ENCODE results near the gene FAM76A. TPM values are rescaled to one million over a fixed set of nuclear protein-coding genes. Genes with fewer than 3 reads are reported as not detected.
A peak's percentile ranks its signal among the peaks of the same experiment; 100 is the strongest.
"Not testable (repeated sequence)": the region's sequence is repeated elsewhere in the genome, so short reads cannot be mapped to it uniquely, and the experiment has no call there.

FAM76A gene
- total RNA-seq, 3 donors from 2014 or later: 13.5 to 34.2 (median 14.4) TPM

DNA sequence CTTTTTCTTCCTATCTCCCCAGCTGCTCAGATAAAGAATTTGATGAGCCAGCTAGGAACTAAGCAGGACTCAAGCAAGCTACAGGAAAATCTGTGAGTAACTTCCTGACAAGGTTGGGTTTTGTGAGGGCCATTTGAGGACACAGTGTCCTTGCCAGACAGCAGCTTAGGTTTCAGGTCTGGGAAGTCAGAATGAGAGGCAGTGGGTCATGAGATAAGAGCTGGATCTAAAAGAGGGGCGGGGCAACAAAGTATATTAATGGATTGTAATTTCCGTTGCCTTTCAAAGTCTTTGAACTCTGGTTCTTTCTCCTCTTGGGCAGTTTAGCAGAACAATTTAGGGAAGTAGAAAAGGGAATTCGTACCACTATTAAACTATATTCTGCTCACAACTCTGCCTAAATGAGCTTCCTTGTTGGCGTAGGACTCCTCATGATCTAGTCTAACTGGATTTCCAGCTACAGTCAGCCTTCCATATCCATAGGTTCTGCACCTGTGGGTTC is 63.8 kb downstream of the FAM76A start:
- H3K9me3 ChIP-seq: no peaks in the 10 kb centered on the region
- peaks cover 4% of the 10 kb centered on the region for H3K36me3 ChIP-seq
- H3K27ac ChIP-seq: peak overlapping the region; percentile 77 to 81
- intact Hi-C loops (cut with DNase I; ENCODE audit: low total_unique reads): loop anchor here (5.0 kb wide), 1 partner anchor 253 kb away; no protein-coding TSS in a partner anchor
- H3K27me3 ChIP-seq: no peaks in the 10 kb centered on the region
- peak in 1 of 3 donors; percentile 35 for TF ChIP-seq POLR2AphosphoS5 (IDR thresholded peaks at IDR 0.05)
- TF ChIP-seq POLR2A (IDR thresholded peaks at IDR 0.05): no peak
- no peak overlapping the region for H3K4me3 ChIP-seq
- no peak for DNase-seq (ENCODE audit: low spot score in 2 of 2)
- no peaks in the 10 kb centered on the region for H3K4me1 ChIP-seq

DNA sequence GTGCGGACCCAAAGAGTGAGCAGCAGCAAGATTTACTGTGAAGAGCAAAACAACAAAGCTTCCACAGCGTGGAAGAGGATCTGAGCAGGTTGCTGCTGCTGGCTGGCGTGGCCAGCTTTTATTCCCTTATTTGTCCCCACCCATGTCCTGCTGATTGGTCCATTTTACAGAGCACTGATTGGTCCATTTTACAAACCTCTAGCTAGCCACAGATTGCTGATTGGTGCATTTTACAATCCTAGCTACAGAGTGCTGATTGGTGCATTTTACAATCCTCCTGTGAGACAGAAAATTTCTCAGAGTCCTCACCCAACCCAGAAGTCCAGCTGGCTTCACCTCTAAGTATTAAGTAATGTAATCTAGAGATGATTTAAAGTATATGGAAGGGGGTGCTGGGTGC is 64.5 kb downstream of the FAM76A start:
- intact Hi-C loops (cut with DNase I; ENCODE audit: low total_unique reads); H3K27me3 ChIP-seq; H3K4me1 ChIP-seq; H3K4me3 ChIP-seq; DNase-seq (ENCODE audit: low spot score in 2 of 2); H3K9me3 ChIP-seq; H3K36me3 ChIP-seq: not testable (repeated sequence)
- peak overlapping the region; percentile 77 to 81 for H3K27ac ChIP-seq

DNA sequence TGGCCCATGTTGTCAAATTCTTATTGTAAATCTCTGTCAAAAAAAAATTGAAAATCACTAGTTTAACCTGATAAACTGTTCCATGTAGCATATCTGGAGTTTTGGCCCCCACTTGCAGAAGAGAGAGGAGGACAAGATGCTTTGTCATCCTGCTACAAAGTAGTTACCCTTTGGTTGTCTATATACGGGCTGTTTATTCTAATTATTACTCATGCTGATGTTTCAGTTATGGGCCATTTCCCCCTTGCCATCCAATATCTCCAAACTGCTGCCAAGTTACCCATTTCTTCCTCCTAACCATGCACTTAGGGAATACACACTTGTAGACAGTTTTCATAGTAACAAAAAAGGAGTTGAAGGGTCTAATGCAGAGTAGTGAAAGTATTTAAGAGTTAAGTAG is 69.8 kb downstream of the FAM76A start:
- DNase-seq (ENCODE audit: low spot score in 2 of 2): no peak
- Histone ChIP-seq H3K27me3 (no peaks in the 10 kb centered on the region), H3K4me1 (no peaks in the 10 kb centered on the region), H3K36me3 (peaks cover 4% of the 10 kb centered on the region), H3K27ac (no peak overlapping the region), H3K9me3 (no peaks in the 10 kb centered on the region), H3K4me3 (no peak overlapping the region)
- TF ChIP-seq POLR2AphosphoS5 (IDR thresholded peaks at IDR 0.05) (no peak), POLR2A (IDR thresholded peaks at IDR 0.05) (no peak)
- TF ChIP-seq, protein P1, sequence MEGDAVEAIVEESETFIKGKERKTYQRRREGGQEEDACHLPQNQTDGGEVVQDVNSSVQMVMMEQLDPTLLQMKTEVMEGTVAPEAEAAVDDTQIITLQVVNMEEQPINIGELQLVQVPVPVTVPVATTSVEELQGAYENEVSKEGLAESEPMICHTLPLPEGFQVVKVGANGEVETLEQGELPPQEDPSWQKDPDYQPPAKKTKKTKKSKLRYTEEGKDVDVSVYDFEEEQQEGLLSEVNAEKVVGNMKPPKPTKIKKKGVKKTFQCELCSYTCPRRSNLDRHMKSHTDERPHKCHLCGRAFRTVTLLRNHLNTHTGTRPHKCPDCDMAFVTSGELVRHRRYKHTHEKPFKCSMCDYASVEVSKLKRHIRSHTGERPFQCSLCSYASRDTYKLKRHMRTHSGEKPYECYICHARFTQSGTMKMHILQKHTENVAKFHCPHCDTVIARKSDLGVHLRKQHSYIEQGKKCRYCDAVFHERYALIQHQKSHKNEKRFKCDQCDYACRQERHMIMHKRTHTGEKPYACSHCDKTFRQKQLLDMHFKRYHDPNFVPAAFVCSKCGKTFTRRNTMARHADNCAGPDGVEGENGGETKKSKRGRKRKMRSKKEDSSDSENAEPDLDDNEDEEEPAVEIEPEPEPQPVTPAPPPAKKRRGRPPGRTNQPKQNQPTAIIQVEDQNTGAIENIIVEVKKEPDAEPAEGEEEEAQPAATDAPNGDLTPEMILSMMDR (IDR thresholded peaks at IDR 0.05): no peak
- intact Hi-C loops (cut with DNase I; ENCODE audit: low total_unique reads): no loop called here

DNA sequence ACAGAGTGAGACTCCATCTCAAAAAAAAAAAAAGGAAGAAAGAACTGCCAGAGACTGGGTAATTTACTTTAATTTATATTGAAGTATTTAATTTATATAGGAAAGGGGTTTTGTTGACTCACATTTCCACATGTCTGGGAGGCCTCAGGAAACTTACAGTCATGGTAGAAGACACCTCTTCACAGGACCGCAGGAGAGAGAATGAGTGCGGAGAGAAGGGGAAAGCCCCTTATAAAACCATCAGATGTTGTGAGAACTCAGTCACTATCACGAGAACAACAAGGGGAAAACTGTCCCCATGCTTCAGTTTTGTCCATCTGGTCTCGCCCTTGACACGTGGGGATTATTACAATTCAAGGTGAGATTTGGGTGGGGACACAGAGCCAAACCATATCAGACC is 79.0 kb downstream of the FAM76A start:
- DNase-seq (ENCODE audit: low spot score in 2 of 2): no peak
- TF ChIP-seq, protein P1 (IDR thresholded peaks at IDR 0.05): no peak
- TF ChIP-seq POLR2A (IDR thresholded peaks at IDR 0.05): no peak
- TF ChIP-seq POLR2AphosphoS5 (IDR thresholded peaks at IDR 0.05): no peak
- H3K36me3 ChIP-seq: peaks cover 5% of the 10 kb centered on the region
- no peak overlapping the region for H3K4me3 ChIP-seq
- H3K9me3 ChIP-seq: no peaks in the 10 kb centered on the region
- intact Hi-C loops (cut with DNase I; ENCODE audit: low total_unique reads): no loop called here
- no peak overlapping the region for H3K27ac ChIP-seq
- no peaks in the 10 kb centered on the region for H3K4me1 ChIP-seq
- no peaks in the 10 kb centered on the region for H3K27me3 ChIP-seq

DNA sequence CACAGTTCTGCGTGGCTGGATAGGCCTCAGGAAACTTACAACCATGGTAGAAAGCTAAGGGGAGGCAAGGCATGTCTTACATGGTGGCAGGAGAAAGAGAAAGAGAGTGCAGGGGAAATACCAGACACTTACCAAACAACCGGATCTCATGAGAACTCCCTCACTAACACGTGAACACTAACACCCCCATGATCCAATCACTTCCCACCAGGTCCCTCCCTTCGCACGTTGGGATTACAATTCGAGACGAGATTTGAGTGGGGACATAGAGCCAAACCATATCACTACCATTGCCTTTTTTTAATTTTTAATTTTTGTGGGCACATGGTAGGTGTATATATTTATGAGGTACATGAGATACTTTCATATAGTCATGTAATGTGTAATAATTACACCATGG is 81.0 kb downstream of the FAM76A start:
- no peaks in the 10 kb centered on the region for H3K27me3 ChIP-seq
- no peaks in the 10 kb centered on the region for H3K4me1 ChIP-seq
- H3K36me3 ChIP-seq: peaks cover 5% of the 10 kb centered on the region
- no peak overlapping the region for H3K4me3 ChIP-seq
- no peak for DNase-seq (ENCODE audit: low spot score in 2 of 2)
- intact Hi-C loops (cut with DNase I; ENCODE audit: low total_unique reads): no loop called here
- no peaks in the 10 kb centered on the region for H3K9me3 ChIP-seq
- TF ChIP-seq, protein P1 (IDR thresholded peaks at IDR 0.05): no peak
- TF ChIP-seq POLR2A (IDR thresholded peaks at IDR 0.05): no peak
- no peak for TF ChIP-seq POLR2AphosphoS5 (IDR thresholded peaks at IDR 0.05)
- H3K27ac ChIP-seq: no peak overlapping the region

DNA sequence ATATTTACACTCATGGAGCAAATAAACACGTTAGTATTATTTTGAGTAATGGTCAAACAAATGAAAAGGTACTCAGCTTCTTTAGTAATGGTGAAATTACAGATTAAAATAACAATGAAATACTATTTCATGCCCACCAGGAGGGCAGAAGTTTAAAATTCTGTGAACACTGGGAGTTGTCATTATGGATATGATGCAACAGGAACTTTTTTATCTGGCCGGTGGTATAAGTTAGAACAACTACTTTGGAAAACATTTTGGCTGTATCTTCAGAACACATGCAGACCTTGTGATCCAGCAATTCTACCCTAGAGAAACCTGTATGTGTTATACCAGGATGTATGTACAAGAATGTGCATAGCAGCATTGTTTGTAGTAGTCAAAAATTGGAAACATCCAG is 81.6 kb downstream of the FAM76A start:
- H3K4me3 ChIP-seq: no peak overlapping the region
- no peaks in the 10 kb centered on the region for H3K27me3 ChIP-seq
- peaks cover 5% of the 10 kb centered on the region for H3K36me3 ChIP-seq
- DNase-seq (ENCODE audit: low spot score in 2 of 2): no peak
- no peaks in the 10 kb centered on the region for H3K9me3 ChIP-seq
- H3K4me1 ChIP-seq: no peaks in the 10 kb centered on the region
- intact Hi-C loops (cut with DNase I; ENCODE audit: low total_unique reads): no loop called here
- H3K27ac ChIP-seq: no peak overlapping the region
- TF ChIP-seq POLR2A (IDR thresholded peaks at IDR 0.05): no peak
- TF ChIP-seq POLR2AphosphoS5 (IDR thresholded peaks at IDR 0.05): no peak
- TF ChIP-seq, protein P1 (IDR thresholded peaks at IDR 0.05): no peak

DNA sequence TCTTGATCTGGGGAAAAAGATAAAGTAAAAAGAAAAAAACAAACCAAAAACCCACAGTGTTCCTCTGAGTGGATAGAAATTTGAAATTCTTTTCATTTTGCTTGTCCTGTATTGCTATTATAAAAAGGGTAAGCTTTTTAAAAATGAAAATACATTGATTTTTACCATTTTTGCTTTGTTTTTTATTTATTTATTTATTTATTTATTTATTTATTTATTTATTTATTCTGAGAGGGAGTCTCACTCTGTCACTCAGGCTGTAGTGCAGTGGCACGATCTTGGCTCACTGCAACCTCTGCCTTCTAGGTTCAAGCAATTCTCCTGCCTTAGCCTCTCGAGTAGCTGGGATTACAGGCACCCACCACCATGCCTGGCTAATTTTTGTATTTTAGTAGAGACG is 82.4 kb downstream of the FAM76A start:
- H3K4me3 ChIP-seq; intact Hi-C loops (cut with DNase I; ENCODE audit: low total_unique reads); DNase-seq (ENCODE audit: low spot score in 2 of 2); H3K27ac ChIP-seq; H3K4me1 ChIP-seq; H3K36me3 ChIP-seq; H3K27me3 ChIP-seq; H3K9me3 ChIP-seq: not testable (repeated sequence)
